Stimulated activated naive CD4-positive, alpha-beta T cell (primary cell): ENCODE results near the gene HOXC9.
"Not testable (repeated sequence)": the region's sequence is repeated elsewhere in the genome, so short reads cannot be mapped to it uniquely, and the experiment has no call there.

Source experiments
- DNase-seq, 6 experiments: peaks; one replicate each; lab custom pipeline; 2025; lab: John Stamatoyannopoulos, UW

Gene HOXC9

GRCh38 chr12:54040148-54040494 is 40.2 kb downstream of the HOXC9 start:
- no peak for DNase-seq

GRCh38 chr12:54040648-54041047 is 40.7 kb downstream of the HOXC9 start:
- DNase-seq: no peak

- DNase-seq: no peak
These were observed 41.2 kb downstream of the HOXC9 start for GRCh38 chr12:54041097-54041690.

- not testable (repeated sequence) for DNase-seq
These were observed 42.1 kb downstream of the HOXC9 start for GRCh38 chr12:54042033-54042432.

GRCh38 chr12:54042970-54043853 is 43.3 kb downstream of the HOXC9 start:
- no peak for DNase-seq

- no peak for DNase-seq
These were observed 44.6 kb downstream of the HOXC9 start for GRCh38 chr12:54044425-54045103.

- no peak for DNase-seq
These were observed 45.4 kb downstream of the HOXC9 start for GRCh38 chr12:54045401-54045800.

- no peak for DNase-seq
These were observed 46.0 kb downstream of the HOXC9 start for GRCh38 chr12:54045868-54046521.

GRCh38 chr12:54046809-54047159 is 46.8 kb downstream of the HOXC9 start:
- DNase-seq: no peak

GRCh38 chr12:54047160-54047963 is 47.4 kb downstream of the HOXC9 start:
- DNase-seq: peak in 1 of 6 experiments; percentile 28

GRCh38 chr12:54047964-54048303 is 48.0 kb downstream of the HOXC9 start:
- DNase-seq: no peak

- no peak for DNase-seq
These were observed 48.6 kb downstream of the HOXC9 start for GRCh38 chr12:54048406-54049093.

GRCh38 chr12:54049108-54049507 is 49.1 kb downstream of the HOXC9 start:
- no peak for DNase-seq

- DNase-seq: no peak
These were observed 50.5 kb downstream of the HOXC9 start for GRCh38 chr12:54050482-54050810.

- DNase-seq: no peak
These were observed 51.3 kb downstream of the HOXC9 start for GRCh38 chr12:54051026-54051842.

- no peak for DNase-seq
These were observed 52.0 kb downstream of the HOXC9 start for GRCh38 chr12:54051874-54052437.

GRCh38 chr12:54052438-54053002 is 52.6 kb downstream of the HOXC9 start:
- no peak for DNase-seq
